GM10266 (cell line): ENCODE results near the gene RNF11.

Experiments
- DNase-seq: peaks from one replicate; pipeline ENCODE4 v3.0.0; 2012; ENCODE audit errors: extremely low spot score
- CTCF ChIP-seq: IDR thresholded peaks from 2 replicates; pipeline ENCODE4 v1.5.1; 2012; ENCODE audit warnings: mild to moderate bottlenecking, low read depth; ENCODE audit not compliant: control insufficient read depth, insufficient read depth; ENCODE audit errors: missing control alignments

Gene RNF11

DNA sequence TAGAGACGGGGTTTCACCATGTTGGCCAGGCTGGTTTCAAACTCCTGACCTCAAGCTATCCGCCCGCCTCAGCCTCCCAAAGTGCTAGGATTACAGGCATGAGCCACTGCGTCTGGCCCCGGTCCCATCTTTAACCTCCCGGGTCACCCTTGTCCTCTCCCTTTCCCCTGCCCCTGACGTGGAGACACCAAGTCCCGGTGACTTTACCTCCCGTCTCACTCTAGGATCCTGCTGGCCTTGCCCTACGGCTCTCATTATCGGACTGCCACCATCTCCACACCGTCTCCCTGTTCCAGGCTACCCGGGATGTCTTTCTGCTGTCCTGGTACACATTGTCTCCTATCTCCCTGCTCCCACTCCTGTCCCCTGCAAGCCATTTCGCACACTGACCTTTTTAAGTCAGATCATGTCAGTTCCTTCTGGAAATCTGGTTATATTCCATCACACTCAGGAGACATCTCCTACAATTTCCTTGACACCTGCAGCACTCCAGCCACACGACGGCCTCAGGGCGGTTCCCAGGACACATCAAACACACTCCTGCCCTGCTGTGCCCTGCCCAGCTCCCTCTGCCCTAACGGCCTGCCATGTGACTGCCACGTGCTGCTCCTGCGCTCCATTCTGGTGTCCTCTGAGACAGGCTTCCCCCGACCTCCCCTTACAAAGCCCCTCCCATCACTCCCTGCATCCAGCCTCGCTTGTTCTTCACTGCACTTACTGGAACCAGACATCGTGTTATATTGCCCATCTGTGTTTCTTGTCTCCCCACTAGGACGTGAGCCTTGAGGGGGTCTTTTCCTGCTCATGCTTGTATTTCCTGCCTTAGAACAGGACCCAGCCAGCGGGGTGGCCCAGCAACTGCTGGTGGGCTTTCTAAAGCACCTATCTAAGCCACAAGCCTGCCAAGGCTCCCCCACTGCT, 61.6 kb downstream of the RNF11 start:
- DNase-seq: no peak

GRCh38 chr1:51298322-51298705, 62.2 kb downstream of the RNF11 start:
- no peak for TF ChIP-seq CTCF
- no peak for DNase-seq

More for the DNA sequence above, 61.6 kb downstream of the RNF11 start:
- no peak for TF ChIP-seq CTCF

GRCh38 chr1:51299185-51299885, 63.3 kb downstream of the RNF11 start:
- DNase-seq: no peak

GRCh38 chr1:51299981-51300670, 64.1 kb downstream of the RNF11 start:
- DNase-seq: no peak
- TF ChIP-seq CTCF: no peak

More at GRCh38 chr1:51299185-51299885, 63.3 kb downstream of the RNF11 start:
- TF ChIP-seq CTCF: no peak

DNA sequence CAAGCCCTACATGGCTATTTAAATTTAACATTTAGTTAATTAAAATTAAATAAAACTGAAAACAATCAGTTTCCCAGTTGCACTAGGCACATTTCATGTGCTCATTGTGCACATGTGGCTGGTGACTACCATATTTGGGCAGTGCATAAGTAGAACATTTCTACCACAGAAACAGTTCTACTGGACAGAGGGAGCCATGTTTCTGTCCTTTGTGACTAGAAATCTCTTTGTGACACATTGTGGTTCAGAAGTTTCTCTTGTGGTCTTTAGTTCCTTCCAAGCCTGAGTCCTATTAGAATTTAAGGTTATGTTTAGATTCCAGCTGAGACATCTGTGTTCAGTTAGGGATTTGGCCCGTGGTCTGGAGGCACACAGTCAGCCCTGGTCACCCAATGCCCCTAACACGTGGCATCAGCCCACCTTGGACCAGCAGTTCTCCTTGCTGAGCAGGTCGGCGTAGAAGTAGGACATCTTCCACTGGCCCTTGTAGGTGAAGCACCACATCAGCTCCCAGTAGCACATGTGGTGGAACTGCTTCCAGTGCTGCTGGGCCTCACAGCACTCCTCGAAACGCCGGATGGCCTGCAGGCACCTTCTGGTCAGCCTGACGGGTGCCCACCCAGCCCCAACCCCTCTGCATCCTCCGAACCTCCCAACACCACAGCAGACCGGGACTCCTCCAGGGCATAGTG, 65.2 kb downstream of the RNF11 start:
- DNase-seq: peak; percentile 47
- no peak for TF ChIP-seq CTCF

DNA sequence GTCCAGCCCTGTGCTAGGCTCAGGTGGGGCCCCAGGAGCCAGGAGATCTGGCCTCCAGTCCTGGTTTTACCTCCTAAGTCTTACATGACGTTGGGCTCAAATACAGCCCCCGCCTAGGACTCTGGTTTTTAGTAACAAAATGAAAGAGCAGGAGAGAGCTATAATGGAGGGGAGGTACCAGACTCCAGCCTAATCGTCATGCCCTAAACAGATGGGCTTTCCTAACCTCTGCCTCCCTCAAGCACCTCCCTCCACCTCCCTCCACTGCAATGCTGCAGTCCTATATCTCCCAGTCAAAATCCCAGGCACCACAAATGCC, 65.7 kb downstream of the RNF11 start:
- peak; percentile 40 for DNase-seq
- TF ChIP-seq CTCF: no peak
